H1 (cell line): ENCODE results near the gene SMIM29. TPM values are rescaled to one million over a fixed set of nuclear protein-coding genes. Genes with fewer than 3 reads are reported as not detected.

Experiments
- BCL11A ChIP-seq, 2 experiments: IDR thresholded peaks; one replicate each; pipeline ENCODE4 v1.6.1; 2011; ENCODE audit warnings: low read depth in 2 of 2, low read length in 2 of 2, mild to moderate bottlenecking in 2 of 2
- EP300 ChIP-seq, 2 experiments: IDR thresholded peaks; 1 replicate in 1 of 2; 2 replicates in 1 of 2; pipeline ENCODE4 v1.6.1; 2011 to 2012; ENCODE audit warnings: low read depth in 2 of 2, low read length in 2 of 2, mild to moderate bottlenecking in 2 of 2, borderline replicate concordance in 1 of 2, inconsistent platforms in 1 of 2, moderate library complexity in 1 of 2
- EZH2 ChIP-seq: fragments of 200-600 bp; sonication (generic); IDR thresholded peaks from 2 replicates; pipeline ENCODE4 v1.7.1; 2012; ENCODE audit warnings: low read depth, mild to moderate bottlenecking, moderate library complexity, low read length, inconsistent platforms; ENCODE audit not compliant: severe bottlenecking
- KDM5A ChIP-seq: fragments of 200-600 bp; IDR thresholded peaks from 2 replicates; pipeline ENCODE4 v1.7.1; 2012; ENCODE audit warnings: mild to moderate bottlenecking, low read length, inconsistent platforms, mixed read lengths
- NRF1 ChIP-seq: IDR thresholded peaks from 2 replicates; pipeline ENCODE4 v1.6.1; 2011; ENCODE audit warnings: mild to moderate bottlenecking, low read depth, low read length, improper control_type of control experiment
- POLR2A ChIP-seq, 2 experiments: IDR thresholded peaks; 1 replicate in 1 of 2; 2 replicates in 1 of 2; pipeline ENCODE4 v1.6.1; 2011; ENCODE audit warnings: low read depth in 2 of 2, low read length in 2 of 2, mild to moderate bottlenecking in 2 of 2; ENCODE audit errors: control extremely low read depth in 1 of 2
- TAF1 ChIP-seq: IDR thresholded peaks from 2 replicates; pipeline ENCODE4 v1.6.1; 2011; ENCODE audit warnings: mild to moderate bottlenecking, low read depth, low read length
- ZNF274 ChIP-seq: IDR thresholded peaks from 2 replicates; pipeline ENCODE4 v1.7.0; 2012; ENCODE audit warnings: low read length, borderline replicate concordance; ENCODE audit errors: extremely low read depth
- polyA plus RNA-seq, 7 experiments: library from polyadenylated mRNA; depleted of rRNA in 3 of 7; stranded (reverse) in 5 of 7; unstranded in 2 of 7; fragments of >200 nt in 5 of 7; fragments of 200-250 nt in 2 of 7; gene quantifications; 1 replicate in 5 of 7; 2 replicates in 1 of 7; 4 replicates in 1 of 7; pipeline versions ENCODE4 v1.2.1 to v1.2.3, GENCODE V29; 2011 to 2013; ENCODE audit warnings: missing spikeins in 2 of 7, mixed read lengths in 2 of 7
- total RNA-seq: library from RNA; stranded (reverse); fragmentation: NEBNext Ultra II Directional; extraction: Animal tissue kit (Norgen Biotek cat#: 25700); gene quantifications from 2 replicates; pipeline ENCODE4 v1.2.1, GENCODE V29; 2021

The SMIM29 gene
- total and polyA plus RNA-seq, 2 of the 8 experiments (the other 6 are each of a cell fraction or from before 2014, with no cell fraction given): 7.0 to 22.4 TPM

- TF ChIP-seq POLR2A (IDR thresholded peaks at IDR 0.05; ENCODE audit: control extremely low read depth in 1 of 2, low read depth in 2 of 2, low read length in 2 of 2) (no peak), BCL11A (IDR thresholded peaks at IDR 0.05; ENCODE audit: low read depth in 2 of 2, low read length in 2 of 2) (no peak), TAF1 (0 out of 2 replicates have a peak, but pooled peaks have one; percentile 12), EZH2 (no peak), EP300 (IDR thresholded peaks at IDR 0.05; ENCODE audit: borderline replicate concordance in 1 of 2, low read depth in 2 of 2, low read length in 2 of 2) (peak in 1 of 2 experiments; percentile 19; a peak in 1 of 3 replicates), NRF1 (no peak), KDM5A (no peak), ZNF274 (no peak)
These were observed 10.9 kb downstream of the SMIM29 start (continued) for GRCh38 chr6:34237722-34238584.
